ENCODE measurements around the gene CA11.
"Not testable (repeated sequence)": the region's sequence is repeated elsewhere in the genome, so short reads cannot be mapped to it uniquely, and the experiment has no call there.

The CA11 gene

GRCh38 chr19:48668761-48669160 lies 22.8 kb upstream of the CA11 start:
- no peak for DNase-seq

- no peak for DNase-seq
Observed at GRCh38 chr19:48668332-48668731, 22.3 kb upstream of the CA11 start.

- no peak for DNase-seq
Observed at GRCh38 chr19:48665786-48666185, 19.8 kb upstream of the CA11 start.

GRCh38 chr19:48664476-48664875 lies 18.5 kb upstream of the CA11 start:
- DNase-seq: no peak

GRCh38 chr19:48663667-48664066 lies 17.7 kb upstream of the CA11 start:
- DNase-seq: no peak

- no peak for DNase-seq
Observed at GRCh38 chr19:48661711-48662090, 15.7 kb upstream of the CA11 start.

GRCh38 chr19:48660852-48661710 lies 15.1 kb upstream of the CA11 start:
- peak; percentile 88 for DNase-seq

GRCh38 chr19:48659768-48660167 lies 13.8 kb upstream of the CA11 start:
- no peak for DNase-seq

- no peak for DNase-seq
Observed at GRCh38 chr19:48658483-48658882, 12.5 kb upstream of the CA11 start.

GRCh38 chr19:48657828-48658227 lies 11.8 kb upstream of the CA11 start:
- DNase-seq: not testable (repeated sequence)

- peak; percentile 90 for DNase-seq
Observed at GRCh38 chr19:48656840-48657474, 11.0 kb upstream of the CA11 start.

- DNase-seq: no peak
Observed at GRCh38 chr19:48654299-48655059, 8.5 kb upstream of the CA11 start.

GRCh38 chr19:48651683-48652048 lies 5.7 kb upstream of the CA11 start:
- DNase-seq: no peak

- DNase-seq: no peak
Observed at GRCh38 chr19:48650974-48651682, 5.1 kb upstream of the CA11 start.

GRCh38 chr19:48648134-48648533 lies 2.1 kb upstream of the CA11 start:
- DNase-seq: no peak

GRCh38 chr19:48646722-48647216 lies 782 bp upstream of the CA11 start:
- no peak for DNase-seq

GRCh38 chr19:48645620-48646000 lies 377 bp downstream of the CA11 start:
- no peak for DNase-seq

GRCh38 chr19:48644839-48645619 lies 958 bp downstream of the CA11 start:
- peak; percentile 60 for DNase-seq

- DNase-seq: no peak
Observed at GRCh38 chr19:48644355-48644754, 1.6 kb downstream of the CA11 start.

GRCh38 chr19:48642862-48643261 lies 3.1 kb downstream of the CA11 start:
- no peak for DNase-seq

- DNase-seq: no peak
Observed at GRCh38 chr19:48641850-48642249, 4.1 kb downstream of the CA11 start.

Data from fibroblast of skin of right biceps (primary cell).